ENCODE data around the gene DNAJB14.
"Not testable (repeated sequence)": the region's sequence is repeated elsewhere in the genome, so short reads cannot be mapped to it uniquely, and the experiment has no call there.

GRCh38 chr4:99958207-99958606, 11.8 kb upstream of the DNAJB14 start:
- not testable (repeated sequence) for TF ChIP-seq EZH2 (IDR thresholded peaks at IDR 0.05; ENCODE audit: insufficient read depth, low read length); CTCF (IDR thresholded peaks at IDR 0.05; ENCODE audit: insufficient read depth, low read depth, low read length)

Measured in astrocyte (in vitro differentiated cells and primary cell).